ENCODE measurements around the gene SBNO2. TPM values are rescaled to one million over a fixed set of nuclear protein-coding genes. Genes with fewer than 3 reads are reported as not detected.
A peak's percentile ranks its signal among the peaks of the same experiment; 100 is the strongest.

SBNO2 gene
- total RNA-seq, 1 experiment from 2014 or later = 46.3 TPM

DNA sequence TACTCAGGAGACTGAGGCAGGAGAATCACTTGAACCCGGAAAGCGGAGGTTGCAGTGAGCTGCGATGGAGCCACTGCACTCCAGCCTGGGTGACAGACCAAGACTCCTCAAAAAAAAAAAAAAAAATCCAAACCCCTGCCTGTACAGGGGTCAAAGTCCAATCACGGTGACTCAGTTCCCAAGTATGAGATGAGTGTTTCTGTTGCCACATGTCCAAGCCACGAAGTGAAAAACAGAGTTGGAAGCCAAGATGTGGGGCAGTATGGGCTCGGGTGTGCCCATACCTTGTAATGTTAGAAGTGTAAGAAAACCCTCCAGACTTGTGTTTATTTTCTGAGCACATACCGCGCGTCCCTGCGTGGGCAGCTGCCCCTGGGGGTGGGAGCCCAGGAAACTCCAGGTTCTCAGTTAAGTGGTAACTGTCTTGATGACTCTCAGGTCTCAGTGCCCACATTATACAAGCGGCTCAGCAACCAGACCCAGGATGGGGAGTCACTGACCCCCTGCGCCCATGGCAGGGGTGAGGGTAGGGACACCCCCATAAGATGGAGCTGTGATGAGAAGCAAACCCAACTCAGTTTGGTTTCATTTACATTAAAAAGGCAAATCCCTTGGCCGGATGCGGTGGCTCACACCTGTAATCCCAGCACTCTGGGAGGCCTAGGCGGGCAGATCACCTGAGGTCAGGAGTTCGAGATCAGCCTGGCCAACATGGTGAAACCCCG lies 71.5 kb downstream of the SBNO2 start:
- peaks cover 10 to 24% of the 10 kb centered on the region in 2 experiments for H3K4me1 Mint-ChIP-seq
- peak overlapping the region in 1 of 2 experiments; percentile 69; a peak in 2 of 5 replicates for H3K4me3 Mint-ChIP-seq
- Histone ChIP-seq H3K79me2 (ENCODE audit: insufficient read depth, low read length) (no peaks in the 10 kb centered on the region; the same call in 1 of the 2 replicates), H3K27ac (ENCODE audit: insufficient read length, low read depth, low read length) (no peak overlapping the region), H2BK5ac (ENCODE audit: insufficient read length, low read length) (no peak overlapping the region), H3K4ac (ENCODE audit: low read depth, low read length) (no peak overlapping the region), H4K5ac (ENCODE audit: insufficient read length, low read depth, low read length) (no peak overlapping the region), H2BK120ac (ENCODE audit: low read depth, low read length, poor library complexity, severe bottlenecking) (no peak overlapping the region), H3K23ac (ENCODE audit: insufficient read length, low read depth, low read length) (no peak overlapping the region), H4K20me1 (ENCODE audit: control insufficient read depth, insufficient read depth, insufficient read length) (no peaks in the 10 kb centered on the region), H3K56ac (ENCODE audit: insufficient read length, low read depth, low read length) (no peak overlapping the region), H2AFZ (ENCODE audit: low read length) (no peak overlapping the region), H3K9ac (ENCODE audit: extremely low read depth, insufficient read length, low read length) (no peak overlapping the region), H3K14ac (ENCODE audit: insufficient read depth, low read length) (no peak overlapping the region), H3T11ph (ENCODE audit: low read length) (no peak overlapping the region), H2BK20ac (ENCODE audit: low read depth, low read length, poor library complexity, severe bottlenecking) (no peak overlapping the region), H3K4me2 (ENCODE audit: insufficient read depth, insufficient read length, low read length) (no peak overlapping the region), H3K79me1 (ENCODE audit: insufficient read depth, low read depth, low read length, poor library complexity, severe bottlenecking) (no peaks in the 10 kb centered on the region), H2BK12ac (ENCODE audit: insufficient read length, low read depth, low read length) (no peak overlapping the region), H3K18ac (ENCODE audit: insufficient read length, low read depth, low read length) (no peak overlapping the region), H4K91ac (ENCODE audit: insufficient read length, low read depth, low read length) (no peak overlapping the region), H3K9me3 (ENCODE audit: control insufficient read depth, low read depth, low read length) (no peaks in the 10 kb centered on the region), H4K8ac (replicated peaks; ENCODE audit: insufficient read length, low read depth, low read length) (no peak overlapping the region), H3K27me3 (ENCODE audit: insufficient read depth, low read length) (no peaks in the 10 kb centered on the region), H3K4me1 (ENCODE audit: insufficient read depth, low read length) (0 out of 2 replicates have a peak, but pooled peaks cover 2% of the 10 kb centered on the region), H2BK15ac (ENCODE audit: low read depth, low read length) (no peak overlapping the region), H2AK5ac (ENCODE audit: insufficient read length, low read length) (no peak overlapping the region), H3K23me2 (ENCODE audit: insufficient read length, low read depth, low read length, poor library complexity, severe bottlenecking) (no peaks in the 10 kb centered on the region)
- TF ChIP-seq, protein P1, sequence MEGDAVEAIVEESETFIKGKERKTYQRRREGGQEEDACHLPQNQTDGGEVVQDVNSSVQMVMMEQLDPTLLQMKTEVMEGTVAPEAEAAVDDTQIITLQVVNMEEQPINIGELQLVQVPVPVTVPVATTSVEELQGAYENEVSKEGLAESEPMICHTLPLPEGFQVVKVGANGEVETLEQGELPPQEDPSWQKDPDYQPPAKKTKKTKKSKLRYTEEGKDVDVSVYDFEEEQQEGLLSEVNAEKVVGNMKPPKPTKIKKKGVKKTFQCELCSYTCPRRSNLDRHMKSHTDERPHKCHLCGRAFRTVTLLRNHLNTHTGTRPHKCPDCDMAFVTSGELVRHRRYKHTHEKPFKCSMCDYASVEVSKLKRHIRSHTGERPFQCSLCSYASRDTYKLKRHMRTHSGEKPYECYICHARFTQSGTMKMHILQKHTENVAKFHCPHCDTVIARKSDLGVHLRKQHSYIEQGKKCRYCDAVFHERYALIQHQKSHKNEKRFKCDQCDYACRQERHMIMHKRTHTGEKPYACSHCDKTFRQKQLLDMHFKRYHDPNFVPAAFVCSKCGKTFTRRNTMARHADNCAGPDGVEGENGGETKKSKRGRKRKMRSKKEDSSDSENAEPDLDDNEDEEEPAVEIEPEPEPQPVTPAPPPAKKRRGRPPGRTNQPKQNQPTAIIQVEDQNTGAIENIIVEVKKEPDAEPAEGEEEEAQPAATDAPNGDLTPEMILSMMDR (conservative IDR thresholded peaks at IDR 0.05) = no peak
- peaks cover 0 to 16% (median 7%) of the 10 kb centered on the region in 3 experiments; a peak in 4 of 7 replicates for H3K36me3 Mint-ChIP-seq (ENCODE audit: insufficient read depth in 1 of 3, low read depth in 3 of 3)
- H3K27me3 Mint-ChIP-seq (ENCODE audit: low read depth) = no peaks in the 10 kb centered on the region; the same call in 1 of the 2 replicates
- H3K9me3 Mint-ChIP-seq = peaks cover 0 to 3% of the 10 kb centered on the region in 2 experiments; a peak in 1 of 5 replicates
- WGBS (ENCODE audit: extremely low coverage, insufficient read length, low lambda C conversion rate) = no CpG with 5 or more reads among the region's 17 CpGs
- H3K27ac Mint-ChIP-seq = peak overlapping the region in 1 of 3 experiments; percentile 68; a peak in 1 of 7 replicates
- no peak for DNase-seq
